Measurements from ENCODE around the gene ADGRD2. TPM values are rescaled to one million over a fixed set of nuclear protein-coding genes. Genes with fewer than 3 reads are reported as not detected.

ADGRD2 gene
- total RNA-seq, 1 donor from 2014 or later: not detected

- peaks cover 8% of the 10 kb centered on the region for H3K9me3 ChIP-seq (replicated peaks)
- H3K27ac ChIP-seq (replicated peaks): no peak overlapping the region
- intact Hi-C loops (cut with micrococcal nuclease): no loop called here
- TF ChIP-seq CTCF (IDR thresholded peaks at IDR 0.05; ENCODE audit: borderline replicate concordance): no peak
- H3K4me3 ChIP-seq: no peak overlapping the region
- no peak for DNase-seq
- no peaks in the 10 kb centered on the region for H3K36me3 ChIP-seq
- no peaks in the 10 kb centered on the region for H3K4me1 ChIP-seq
- H3K27me3 ChIP-seq (ENCODE audit: low read depth): peaks cover 52% of the 10 kb centered on the region
Observed at GRCh38 chr9:124438091-124438490, 12.2 kb upstream of the ADGRD2 start.

DNA sequence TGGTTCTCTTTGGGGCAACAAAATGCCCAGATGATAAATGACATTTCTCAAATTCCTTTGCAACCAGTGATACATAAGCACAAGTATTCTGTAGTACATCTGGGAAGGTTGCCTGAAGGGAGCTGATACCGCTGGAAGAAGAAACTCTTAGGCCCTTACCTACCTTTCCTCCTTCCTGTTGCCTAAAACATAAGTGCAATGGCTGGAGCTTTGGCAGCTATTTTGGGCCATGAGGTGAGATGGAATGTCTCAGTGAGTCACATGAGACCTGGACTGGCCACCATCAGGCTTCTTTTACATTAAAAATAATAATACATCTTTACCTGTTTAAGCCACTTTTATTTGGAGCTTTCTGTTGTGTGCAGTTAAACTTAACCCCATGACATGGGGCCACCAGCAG, 11.2 kb upstream of the ADGRD2 start:
- no peak overlapping the region for H3K4me3 ChIP-seq
- peaks cover 52% of the 10 kb centered on the region for H3K27me3 ChIP-seq (ENCODE audit: low read depth)
- H3K9me3 ChIP-seq (replicated peaks): peaks cover 8% of the 10 kb centered on the region
- no peaks in the 10 kb centered on the region for H3K36me3 ChIP-seq
- no peak for TF ChIP-seq CTCF (IDR thresholded peaks at IDR 0.05; ENCODE audit: borderline replicate concordance)
- no peak overlapping the region for H3K27ac ChIP-seq (replicated peaks)
- intact Hi-C loops (cut with micrococcal nuclease): no loop called here
- no peaks in the 10 kb centered on the region for H3K4me1 ChIP-seq
- DNase-seq: no peak

DNA sequence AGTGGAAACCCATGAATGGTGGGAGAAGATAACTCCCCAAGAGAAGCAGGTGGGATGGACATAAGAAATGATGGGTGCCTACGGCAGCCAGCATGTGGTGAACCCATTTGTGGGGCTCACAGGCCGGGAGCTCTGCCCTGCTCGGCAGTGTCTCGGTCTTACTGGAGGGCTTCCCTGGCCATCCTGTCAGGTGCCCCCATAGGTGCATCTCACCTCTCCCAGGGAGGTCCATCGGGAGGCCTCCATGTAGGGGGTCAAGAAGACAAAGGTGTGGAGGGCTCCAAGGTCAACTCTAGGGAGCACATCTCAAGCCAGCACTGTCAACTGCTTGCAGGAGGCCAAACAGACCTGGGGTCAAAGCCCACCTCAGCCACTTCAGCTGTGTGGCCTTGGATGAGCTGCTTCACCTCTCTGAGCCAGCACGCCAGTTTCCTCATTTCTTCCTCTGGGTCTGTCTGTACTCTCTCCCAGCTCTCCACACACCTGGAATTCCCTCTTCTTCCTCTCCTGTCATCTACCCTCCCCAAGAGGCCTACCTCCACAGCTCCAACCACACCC, 10.5 kb upstream of the ADGRD2 start:
- no peak for DNase-seq
- Histone ChIP-seq H3K4me3 (no peak overlapping the region), H3K4me1 (no peaks in the 10 kb centered on the region), H3K27ac (replicated peaks) (no peak overlapping the region), H3K36me3 (no peaks in the 10 kb centered on the region), H3K9me3 (replicated peaks) (peaks cover 8% of the 10 kb centered on the region), H3K27me3 (ENCODE audit: low read depth) (peaks cover 52% of the 10 kb centered on the region)
- TF ChIP-seq CTCF (IDR thresholded peaks at IDR 0.05; ENCODE audit: borderline replicate concordance): no peak
- intact Hi-C loops (cut with micrococcal nuclease): no loop called here

- H3K36me3 ChIP-seq: no peaks in the 10 kb centered on the region
- DNase-seq: no peak
Observed at GRCh38 chr9:124440786-124441185, 9.5 kb upstream of the ADGRD2 start.

GRCh38 chr9:124441291-124441690, 9.0 kb upstream of the ADGRD2 start:
- H3K27me3 ChIP-seq (ENCODE audit: low read depth): peaks cover 39% of the 10 kb centered on the region
- no peak for DNase-seq
- peaks cover 8% of the 10 kb centered on the region for H3K9me3 ChIP-seq (replicated peaks)
- H3K4me3 ChIP-seq: no peak overlapping the region
- TF ChIP-seq CTCF (IDR thresholded peaks at IDR 0.05; ENCODE audit: borderline replicate concordance): no peak
- no peaks in the 10 kb centered on the region for H3K4me1 ChIP-seq
- H3K36me3 ChIP-seq: no peaks in the 10 kb centered on the region
- H3K27ac ChIP-seq (replicated peaks): no peak overlapping the region
- intact Hi-C loops (cut with micrococcal nuclease): no loop called here

More at GRCh38 chr9:124440786-124441185, 9.5 kb upstream of the ADGRD2 start:
- H3K4me1 ChIP-seq: no peaks in the 10 kb centered on the region
- peaks cover 44% of the 10 kb centered on the region for H3K27me3 ChIP-seq (ENCODE audit: low read depth)
- intact Hi-C loops (cut with micrococcal nuclease): no loop called here
- no peak overlapping the region for H3K4me3 ChIP-seq
- H3K9me3 ChIP-seq (replicated peaks): peaks cover 8% of the 10 kb centered on the region
- no peak for TF ChIP-seq CTCF (IDR thresholded peaks at IDR 0.05; ENCODE audit: borderline replicate concordance)
- H3K27ac ChIP-seq (replicated peaks): no peak overlapping the region
